ENCODE results near the gene HIGD1A. TPM values are rescaled to one million over a fixed set of nuclear protein-coding genes. Genes with fewer than 3 reads are reported as not detected.

HIGD1A gene
- total RNA-seq, 1 experiment from 2014 or later, result 183 TPM

DNA sequence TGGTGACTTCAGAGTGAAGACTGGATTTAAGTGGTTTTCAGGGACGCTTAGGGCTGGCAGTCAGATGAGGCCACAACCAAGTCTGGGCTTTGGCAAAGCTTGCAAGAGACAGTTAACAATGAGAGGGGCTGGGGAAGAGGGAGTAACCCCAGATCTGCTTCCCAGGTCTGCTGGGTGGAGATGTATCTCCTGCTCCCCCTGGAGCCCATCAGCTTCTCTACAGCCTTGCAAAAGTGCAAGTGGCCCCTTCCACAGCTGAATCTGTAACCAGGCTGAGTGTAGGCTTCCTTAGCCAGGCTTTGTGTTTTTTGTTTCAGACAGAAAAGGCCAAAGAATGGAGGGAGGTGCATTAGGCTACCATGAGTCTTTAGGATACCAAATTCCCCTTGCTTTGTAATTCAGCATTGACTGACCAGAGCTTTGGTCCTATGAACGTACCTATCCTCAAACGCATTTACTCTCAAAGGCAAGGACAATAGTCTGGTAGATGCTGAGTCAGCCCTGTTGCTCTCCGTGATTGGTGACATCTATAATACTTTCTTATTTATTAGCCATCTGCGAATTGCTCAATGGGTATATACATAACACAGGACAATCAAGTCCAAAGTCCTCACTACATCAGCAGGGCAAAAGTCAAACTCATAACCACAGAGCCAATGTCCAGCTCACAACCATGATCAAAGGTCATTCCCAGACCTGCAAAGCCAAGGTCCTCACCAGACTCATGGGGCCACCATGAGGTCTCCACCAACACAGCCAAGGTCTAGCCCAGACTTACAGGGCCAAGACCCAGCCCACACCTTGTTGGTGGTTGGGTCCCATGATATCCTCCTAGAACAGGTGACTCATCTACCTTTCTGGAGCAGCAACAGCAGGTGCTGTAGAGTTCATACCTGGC lies 48.4 kb downstream of the HIGD1A start:
- no peak for DNase-seq (ENCODE audit: low read depth)

DNA sequence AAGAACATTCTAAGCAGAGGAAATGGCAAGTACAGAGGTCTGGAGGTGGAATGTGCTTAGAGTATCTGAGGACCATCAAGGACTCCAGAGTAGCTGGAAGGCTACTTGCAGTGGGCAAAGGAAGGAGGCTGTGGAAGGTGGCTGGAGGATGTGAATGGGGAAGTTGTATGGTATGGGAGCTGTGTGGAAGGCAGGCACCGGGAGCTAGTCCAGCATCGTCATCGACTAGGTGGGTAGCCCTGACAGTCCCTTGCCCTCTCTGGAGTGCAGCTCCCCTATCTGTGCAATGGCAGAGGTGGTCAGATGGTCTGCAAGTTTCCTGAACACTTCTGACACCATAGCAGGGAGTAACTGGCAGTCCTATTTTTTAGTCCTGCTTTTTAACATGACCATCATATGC lies 50.5 kb downstream of the HIGD1A start:
- DNase-seq (ENCODE audit: low read depth), result no peak

DNA sequence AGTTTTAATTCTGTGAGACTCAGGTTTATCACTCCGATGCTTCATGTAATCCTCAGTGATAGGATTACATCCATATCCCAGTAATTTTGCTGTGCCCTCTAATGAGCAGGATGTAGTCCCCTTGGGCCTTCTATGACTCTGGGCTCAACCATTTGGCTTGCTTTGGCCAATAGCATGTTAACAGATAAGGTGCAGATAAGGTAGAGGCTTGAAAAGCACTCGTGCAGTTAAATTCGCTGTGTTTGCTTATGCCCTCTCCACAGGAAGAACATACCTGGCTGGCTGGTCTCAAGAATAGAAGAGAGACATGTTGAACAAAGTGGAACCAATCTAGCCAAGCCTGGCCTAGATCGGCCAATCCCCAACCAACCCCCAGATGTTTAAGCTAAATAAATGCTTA lies 51.3 kb downstream of the HIGD1A start:
- DNase-seq (ENCODE audit: low read depth), result no peak

DNA sequence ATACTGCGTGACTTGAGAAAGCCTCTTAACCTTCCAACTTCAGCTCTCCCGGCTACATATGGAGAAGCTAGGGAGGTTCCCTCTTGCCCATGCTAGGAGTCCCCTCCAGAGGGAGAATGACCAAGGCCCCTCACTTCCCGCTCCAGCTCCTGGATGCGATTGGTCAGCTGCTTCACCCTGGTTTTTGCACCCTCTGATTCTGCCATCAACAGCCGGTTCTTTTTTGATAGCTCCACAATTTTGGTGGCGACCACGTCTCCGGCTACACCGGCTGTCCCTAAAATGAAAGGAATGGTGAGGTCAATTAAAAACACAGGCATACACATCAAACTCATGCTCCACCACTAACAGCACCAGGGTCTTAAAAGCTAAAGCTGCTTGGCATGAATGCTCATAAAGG lies 51.8 kb downstream of the HIGD1A start:
- DNase-seq (ENCODE audit: low read depth), result no peak

DNA sequence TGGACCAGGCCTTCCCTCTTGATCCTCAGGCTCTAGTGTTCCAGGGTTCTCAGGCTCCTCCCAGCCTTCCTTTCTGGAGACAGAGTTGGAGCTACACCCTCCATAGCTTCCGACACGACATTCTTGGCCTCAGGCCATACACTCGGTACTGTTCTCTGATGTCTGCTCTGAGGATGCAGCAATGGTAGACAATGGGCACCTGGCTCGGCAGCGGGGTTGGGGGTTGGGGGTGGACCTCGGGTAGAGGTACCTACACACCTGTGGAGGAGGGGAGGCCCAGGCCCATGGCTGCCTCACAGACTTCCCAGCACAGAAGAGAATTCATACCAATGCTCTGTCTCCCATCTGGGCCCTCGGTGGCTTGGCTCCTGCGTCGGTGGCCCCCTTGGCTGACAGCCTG lies 52.7 kb downstream of the HIGD1A start:
- DNase-seq (ENCODE audit: low read depth), result no peak

DNA sequence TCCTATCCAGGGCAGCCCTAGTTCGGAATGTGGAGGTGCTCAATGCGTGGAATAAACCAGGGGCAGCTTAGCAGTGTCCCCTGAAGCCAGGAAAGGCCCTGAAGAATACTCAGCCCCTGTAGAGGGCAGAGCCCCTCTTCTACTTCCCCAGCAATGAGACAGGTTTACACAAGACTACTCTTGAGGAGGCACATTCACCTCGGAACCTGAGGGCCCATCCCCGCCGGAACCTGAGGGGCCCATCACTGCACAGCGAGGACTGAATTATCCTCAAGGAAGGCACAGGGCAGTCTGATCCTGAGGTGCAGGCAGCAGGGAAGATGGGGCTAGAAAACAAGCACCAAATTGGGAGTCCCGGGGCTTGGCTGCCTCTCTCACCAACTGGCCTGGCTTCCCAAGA lies 53.5 kb downstream of the HIGD1A start:
- no peak for DNase-seq (ENCODE audit: low read depth)

DNA sequence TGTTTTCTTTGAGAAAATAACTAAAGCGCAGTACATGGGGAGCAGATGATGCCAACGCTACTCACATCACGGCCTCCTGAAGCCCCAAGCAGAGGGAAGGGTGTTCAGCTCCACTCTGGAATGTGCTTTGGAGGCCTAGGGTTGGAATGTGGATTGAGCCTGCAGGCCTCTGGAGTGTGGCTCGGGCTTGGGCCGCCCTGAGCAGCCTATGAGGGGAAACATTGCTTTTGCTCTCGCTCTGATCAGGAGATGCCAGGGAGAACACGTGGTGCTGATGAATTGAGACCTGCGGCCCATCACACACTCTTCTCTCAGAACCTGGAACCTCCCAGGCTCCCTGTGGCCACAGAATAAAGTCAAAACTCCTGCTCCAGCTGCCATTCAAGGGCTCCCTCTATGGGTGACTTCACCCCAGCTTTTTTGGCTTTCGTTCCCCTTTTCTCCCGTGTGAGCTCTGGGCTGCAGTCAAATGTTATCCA lies 54.5 kb downstream of the HIGD1A start:
- DNase-seq (ENCODE audit: low read depth), result no peak

DNA sequence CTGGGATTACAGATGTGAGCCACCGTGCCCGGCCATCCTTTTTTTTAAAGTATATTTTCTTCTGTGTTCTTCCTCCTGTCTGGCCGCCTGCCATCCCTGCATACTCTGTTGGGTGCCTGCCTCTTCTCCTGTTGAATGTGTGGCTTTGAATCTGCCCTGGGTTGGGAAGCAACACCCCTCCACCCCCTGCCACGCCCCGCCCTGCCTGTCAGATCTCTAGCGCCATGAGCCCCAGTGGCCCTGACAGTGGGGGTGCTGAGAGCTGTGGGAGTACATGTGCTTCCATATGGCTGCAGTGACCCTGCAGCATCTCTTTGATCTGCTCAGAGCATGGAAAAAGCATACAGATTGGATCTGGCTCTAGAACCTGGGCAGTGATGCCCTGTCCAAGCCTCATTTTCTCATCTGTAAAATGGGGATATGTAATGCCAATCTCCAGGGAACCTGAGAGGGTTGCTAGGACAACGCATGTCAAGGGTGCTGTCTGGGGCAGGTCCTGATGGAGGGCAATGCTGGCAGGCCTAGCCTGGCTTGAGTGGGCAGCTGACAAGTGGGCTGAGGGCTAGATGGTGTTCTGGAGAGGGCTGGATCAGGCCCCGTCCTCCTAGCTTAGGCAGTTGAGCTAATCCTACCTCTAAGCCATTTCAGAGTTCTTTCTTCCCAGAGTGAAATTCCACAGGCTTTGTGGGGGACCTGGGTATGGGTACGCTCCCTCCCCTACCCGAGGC lies 55.1 kb downstream of the HIGD1A start:
- no peak for DNase-seq (ENCODE audit: low read depth)

DNA sequence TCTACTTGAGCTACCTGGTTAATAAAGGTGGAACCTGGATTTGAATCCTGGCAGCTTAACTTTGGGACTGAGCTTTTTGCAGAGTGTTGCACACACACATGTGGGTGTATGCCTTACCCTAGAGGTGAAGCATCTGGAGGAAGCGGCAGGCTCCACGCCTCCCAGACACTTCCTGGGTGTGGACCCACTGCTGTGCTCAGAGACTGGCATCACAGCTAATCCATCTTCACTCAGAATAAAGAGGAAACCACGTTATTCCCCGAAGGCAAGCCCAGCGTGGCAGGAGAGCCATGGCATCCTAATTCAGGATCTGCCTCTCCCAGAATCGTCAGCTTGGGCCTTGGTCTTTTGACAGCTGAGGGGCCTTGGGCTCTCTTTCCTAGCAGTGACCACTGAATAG lies 56.7 kb downstream of the HIGD1A start:
- no peak for DNase-seq (ENCODE audit: low read depth)

DNA sequence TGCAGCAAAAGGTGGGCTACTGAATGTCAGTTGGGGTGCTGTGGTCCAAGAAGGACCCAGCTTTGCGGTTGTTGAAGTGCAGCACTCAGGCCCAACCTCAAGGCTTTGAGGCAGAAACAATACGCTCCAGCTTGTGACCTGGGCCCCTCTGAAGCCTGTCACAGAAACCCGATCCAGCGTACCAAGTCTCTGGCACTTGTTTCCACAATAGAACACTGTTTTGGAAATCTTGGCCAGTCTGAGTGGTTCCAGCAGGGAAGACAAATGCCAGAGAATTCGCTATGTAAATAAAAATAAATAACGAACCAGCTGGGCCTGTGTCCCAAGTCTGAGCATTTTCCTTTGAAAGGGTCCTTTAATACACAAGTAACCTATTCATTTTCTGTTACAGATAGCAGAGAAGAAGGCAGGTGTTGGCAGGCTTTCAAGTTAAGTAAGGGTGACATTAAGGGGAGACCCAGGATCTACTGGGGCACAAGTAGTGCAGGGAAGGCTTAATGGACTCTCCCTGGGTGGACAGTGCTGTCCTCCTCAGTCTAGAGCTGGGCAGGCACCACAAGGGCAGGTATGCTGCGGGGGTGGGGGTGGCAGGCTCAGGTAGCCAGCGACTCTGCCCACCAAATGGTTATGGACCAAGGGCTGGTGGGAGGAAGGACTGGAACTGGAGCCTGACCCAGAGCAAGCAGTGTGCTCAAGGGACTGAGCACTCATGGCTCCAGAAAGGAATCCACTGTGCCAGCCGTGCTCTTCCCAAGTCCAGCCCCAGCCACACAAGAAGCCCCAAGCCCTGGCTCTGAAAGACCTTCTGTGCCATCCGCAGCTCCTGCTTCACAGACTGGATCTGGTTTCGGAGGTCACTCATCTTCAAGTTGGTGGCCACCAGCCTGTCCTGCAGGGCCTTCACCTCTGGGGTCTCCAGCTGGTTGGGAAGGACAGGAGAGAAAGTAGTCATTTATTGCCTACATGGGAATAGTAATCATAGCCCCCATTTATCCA lies 57.5 kb downstream of the HIGD1A start:
- no peak for DNase-seq (ENCODE audit: low read depth)

DNA sequence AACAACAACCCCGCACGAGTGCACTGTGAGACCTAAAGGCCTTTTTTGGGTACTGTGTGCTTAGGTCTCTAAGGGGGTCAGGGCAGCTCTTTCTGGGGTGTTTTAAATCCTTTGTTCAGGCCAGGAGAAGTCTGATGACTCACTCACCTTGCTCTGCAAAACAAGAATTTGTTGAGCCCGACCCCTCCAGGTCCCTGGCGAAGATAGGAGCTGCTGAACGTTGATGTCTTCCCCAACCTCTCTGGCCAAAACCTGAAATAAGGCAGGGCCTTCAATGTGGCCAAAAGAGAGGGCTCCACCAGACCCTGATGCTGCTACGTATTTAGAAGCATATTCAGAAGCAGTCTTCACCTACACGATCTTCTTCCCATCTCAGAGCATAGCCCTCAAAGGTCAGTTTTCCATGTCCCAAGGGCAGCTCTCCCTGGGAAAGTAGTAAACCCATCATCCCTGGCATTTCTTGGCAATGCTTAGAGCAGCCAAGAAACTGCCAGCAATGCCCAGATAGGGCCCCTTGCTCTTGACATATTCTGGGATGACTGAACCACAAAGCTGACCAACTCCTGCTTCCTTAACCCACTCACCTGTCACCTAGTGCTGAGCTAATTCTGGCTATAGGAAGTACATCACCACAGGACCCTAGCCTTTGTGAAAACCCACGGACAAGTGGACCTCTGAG lies 58.4 kb downstream of the HIGD1A start:
- DNase-seq (ENCODE audit: low read depth), result no peak

DNA sequence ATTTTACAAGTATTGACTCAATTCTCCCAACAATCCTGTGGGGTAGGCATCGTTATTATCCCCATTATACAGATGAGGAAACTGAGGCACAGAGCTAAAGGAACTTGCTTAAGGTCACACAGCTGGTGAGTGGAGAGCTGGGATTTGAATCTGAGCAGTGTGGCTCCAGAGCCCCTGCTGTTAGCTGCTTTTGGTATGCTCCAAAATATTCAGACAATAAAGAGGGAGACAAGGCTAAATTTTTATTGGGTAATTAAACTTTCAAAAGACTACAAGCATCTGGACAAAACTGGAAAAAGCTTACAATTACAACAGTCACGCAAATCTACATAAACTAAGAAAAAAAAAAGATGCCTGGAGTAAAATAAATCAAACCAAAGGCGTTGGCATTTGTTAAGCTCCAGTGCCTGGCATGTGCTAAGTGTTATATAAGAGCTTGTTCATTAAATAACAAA lies 59.0 kb downstream of the HIGD1A start:
- DNase-seq (ENCODE audit: low read depth), result no peak

DNA sequence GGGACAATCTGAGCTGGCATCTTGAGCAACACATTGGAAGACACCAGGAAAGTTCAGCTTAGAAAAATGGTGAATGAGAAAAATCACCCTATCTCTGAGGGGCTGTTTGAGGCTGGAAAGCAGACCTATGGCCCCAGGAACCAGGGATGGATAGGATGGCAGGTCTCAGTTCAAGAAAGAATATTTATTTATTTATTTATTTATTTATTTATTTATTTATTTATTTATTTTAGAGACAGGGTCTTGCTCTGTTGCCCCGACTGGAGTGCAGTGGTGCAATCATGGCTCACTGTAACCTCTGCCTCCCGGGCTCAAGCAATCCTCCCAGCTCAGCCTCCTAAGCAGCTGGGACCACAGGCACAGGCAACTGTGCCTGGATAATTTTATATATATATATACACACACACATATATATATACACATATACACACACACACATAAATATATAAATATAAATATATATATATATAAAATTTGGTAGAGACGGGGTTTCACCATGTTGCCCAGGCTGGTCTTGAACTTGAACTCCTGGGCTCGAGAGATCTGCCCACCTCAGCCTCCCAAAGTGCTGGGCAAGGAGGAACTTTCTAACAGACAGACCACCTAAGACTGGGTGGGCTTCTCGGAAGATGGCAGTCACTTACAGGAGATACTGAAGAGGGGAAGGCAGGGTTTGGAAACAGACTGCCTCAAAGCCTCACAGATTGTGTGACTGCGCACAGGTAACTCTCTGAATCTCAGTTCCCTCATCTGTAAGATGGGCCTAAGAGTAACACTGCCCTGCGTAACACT lies 60.9 kb downstream of the HIGD1A start:
- no peak for DNase-seq (ENCODE audit: low read depth)

DNA sequence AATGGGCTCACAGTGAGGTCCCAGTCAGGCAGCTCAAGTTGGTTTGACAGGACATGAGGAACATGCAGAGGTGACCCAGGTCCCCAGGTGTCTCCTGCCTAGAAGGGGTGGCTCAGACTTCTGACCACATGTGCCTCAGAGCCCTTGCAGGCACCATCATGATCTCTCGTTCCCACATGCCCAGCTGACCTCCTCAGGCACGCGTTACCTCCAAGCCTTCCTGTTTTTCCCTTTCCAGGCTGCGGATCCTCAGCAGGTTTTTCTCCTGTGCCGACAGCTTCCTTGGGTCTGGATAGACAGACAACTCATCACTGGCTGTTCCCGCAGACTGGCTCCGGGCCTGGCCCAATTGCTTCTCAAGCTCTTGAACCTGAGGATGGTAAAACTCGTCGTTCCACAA lies 61.6 kb downstream of the HIGD1A start:
- DNase-seq (ENCODE audit: low read depth), result no peak

DNA sequence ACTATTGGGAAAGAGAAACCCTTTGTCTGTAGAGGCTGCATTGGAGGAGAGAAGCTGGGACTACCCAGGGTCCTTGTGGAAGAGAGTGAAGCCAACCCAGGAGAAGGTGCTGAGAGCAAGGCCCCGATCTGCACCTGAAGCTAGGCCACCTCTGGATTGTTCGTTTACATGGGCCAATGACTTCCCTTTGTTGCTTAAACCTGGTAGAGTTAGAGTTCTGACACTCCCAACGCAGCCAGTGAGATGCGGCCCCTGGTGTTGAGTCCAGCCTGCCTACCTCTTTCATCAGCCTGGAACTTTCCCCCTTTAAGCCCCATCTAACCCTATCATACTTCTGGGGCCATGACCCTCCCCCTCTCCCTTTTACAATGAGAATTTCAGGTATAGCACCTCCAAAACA lies 62.0 kb downstream of the HIGD1A start:
- no peak for DNase-seq (ENCODE audit: low read depth)

DNA sequence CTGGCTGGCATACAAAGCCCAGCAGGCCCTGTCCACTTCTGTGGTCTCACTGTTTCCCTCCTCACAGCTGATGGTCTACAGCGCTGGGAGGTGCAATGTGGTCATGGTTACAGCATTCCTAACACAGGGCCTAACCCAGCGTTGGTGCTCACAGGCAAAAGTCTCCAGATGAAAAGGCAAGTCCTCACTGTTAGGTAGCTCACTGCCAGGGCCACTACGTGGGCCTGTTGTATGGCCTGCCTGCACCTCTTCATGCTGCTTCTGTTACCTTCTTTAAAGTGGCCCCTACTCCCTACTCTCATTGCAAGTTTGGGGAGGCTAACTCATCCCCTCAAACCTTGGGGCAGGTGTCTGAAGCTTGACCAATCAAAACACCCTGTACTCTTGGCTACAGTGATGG lies 62.5 kb downstream of the HIGD1A start:
- DNase-seq (ENCODE audit: low read depth), result no peak

DNA sequence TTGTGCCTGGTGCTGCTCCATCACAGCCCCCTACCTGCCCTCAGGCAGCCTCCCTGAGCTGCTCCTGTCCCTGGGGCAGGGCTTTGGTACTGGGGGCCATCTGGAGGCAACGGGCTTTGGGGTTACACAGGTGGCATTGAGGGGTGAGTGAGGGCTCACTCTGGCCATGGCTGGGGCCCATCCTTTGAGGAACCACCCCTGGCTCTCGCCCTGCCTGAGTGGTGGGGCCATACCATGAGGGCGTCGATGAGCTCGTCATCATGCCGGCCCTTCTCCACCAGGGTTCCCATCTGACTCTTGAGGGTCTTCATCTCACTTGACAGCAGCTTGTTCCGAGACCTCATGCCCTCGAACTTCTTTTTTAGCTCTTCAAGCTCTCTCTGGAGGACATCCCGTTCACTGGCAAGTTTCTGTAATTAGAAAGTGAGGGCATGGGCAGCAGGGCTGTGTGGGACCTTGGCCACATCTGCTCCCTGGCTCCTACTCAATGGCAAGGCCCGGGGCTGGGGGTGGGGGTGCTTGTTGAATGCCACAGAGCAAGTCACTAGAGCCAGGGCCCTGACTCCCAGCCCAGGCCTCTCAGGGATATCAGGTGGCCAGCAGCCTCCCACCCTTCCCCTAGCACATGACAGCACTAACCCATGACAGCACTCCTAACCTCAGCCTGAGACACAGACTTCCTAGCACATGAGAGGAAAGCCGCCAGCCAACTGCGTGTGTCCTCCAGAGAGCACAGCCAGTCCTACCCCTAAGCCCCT lies 64.7 kb downstream of the HIGD1A start:
- DNase-seq (ENCODE audit: low read depth), result no peak

DNA sequence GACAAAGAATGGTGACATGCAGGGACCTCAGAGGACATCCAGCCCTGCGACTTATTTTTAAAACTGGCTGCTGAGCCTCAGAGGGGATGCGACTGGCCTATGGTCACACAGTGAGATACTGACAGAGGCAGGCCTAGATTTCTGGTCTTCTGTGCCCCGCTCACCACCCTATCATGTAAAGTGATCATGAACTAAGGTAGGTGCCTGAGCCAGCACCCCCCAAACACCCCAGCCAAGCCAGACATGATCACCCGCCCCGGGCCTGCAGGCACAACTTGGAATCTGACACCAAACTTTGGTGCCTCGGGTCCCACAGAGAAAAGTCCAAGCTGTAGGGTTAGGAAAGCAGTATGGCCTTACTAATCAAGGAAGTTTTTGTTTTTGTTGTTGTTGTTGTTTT lies 67.8 kb downstream of the HIGD1A start:
- no peak for DNase-seq (ENCODE audit: low read depth)

DNA sequence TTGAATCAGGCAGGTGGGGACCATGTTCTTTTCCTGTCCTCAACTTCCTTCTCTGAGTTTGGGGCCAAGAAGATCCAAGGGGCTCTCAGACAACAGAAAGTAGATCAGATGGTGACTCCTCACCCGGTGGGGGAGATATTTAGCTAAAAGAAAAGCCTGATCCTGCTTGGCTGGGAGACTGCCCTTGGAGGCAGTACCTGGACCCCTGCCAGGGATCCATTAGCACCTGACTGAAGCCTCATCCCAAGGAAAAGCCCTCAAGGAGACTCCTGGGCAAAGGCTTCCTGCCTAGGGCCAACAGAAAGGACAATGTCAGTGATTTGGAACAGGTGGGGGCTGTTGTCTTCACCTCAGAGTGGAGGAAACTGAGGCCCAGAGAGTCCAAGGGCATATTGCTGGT lies 68.2 kb downstream of the HIGD1A start:
- DNase-seq (ENCODE audit: low read depth), result no peak

DNA sequence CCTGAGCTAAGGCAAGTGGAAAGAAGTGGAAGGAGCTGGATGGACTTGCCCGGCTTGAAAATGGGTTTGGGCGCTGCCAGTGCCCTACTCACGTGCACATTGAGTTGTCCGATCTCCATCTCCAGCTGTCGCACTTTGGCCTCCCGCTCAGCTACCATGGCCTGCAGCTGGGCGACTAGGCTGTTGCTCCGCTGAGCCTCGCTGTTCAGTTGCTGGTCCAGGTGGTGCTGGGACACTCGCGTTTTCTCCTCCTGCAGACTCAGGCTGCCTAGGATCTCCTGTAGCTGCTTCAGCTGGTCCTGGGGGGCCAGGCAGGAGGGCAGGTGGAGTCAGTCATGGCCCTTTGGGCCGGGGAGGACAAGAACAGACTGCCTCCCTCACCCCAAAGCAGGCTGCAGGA lies 68.7 kb downstream of the HIGD1A start:
- DNase-seq (ENCODE audit: low read depth), result no peak
